Effector memory CD4-positive, alpha-beta T cell (primary cell): Measurements from ENCODE around the gene DIAPH2.

Experiments
- DNase-seq, 3 donors: peaks; one replicate each; pipeline ENCODE4 v3.0.0-alpha.2; 2020
- H3K27ac ChIP-seq: 2 replicates; pipeline ENCODE4 v1.7.0; 2013; ENCODE audit warnings: mild to moderate bottlenecking, low read length, moderate library complexity; ENCODE audit not compliant: insufficient read depth, poor library complexity, severe bottlenecking
- H3K27me3 ChIP-seq: replicated peaks from 2 replicates; pipeline ENCODE4 v1.7.0; 2013; ENCODE audit warnings: mild to moderate bottlenecking, low read length; ENCODE audit not compliant: insufficient read depth, control insufficient read depth, poor library complexity, severe bottlenecking
- H3K36me3 ChIP-seq: 2 replicates; pipeline ENCODE4 v1.7.0; 2013; ENCODE audit warnings: mild to moderate bottlenecking, low read length, moderate library complexity; ENCODE audit not compliant: control insufficient read depth, insufficient read depth
- H3K4me1 ChIP-seq: 2 replicates; pipeline ENCODE4 v1.7.0; 2013; ENCODE audit warnings: low read length, mild to moderate bottlenecking; ENCODE audit not compliant: control insufficient read depth, insufficient read depth, poor library complexity, severe bottlenecking
- H3K4me3 ChIP-seq: 2 replicates; pipeline ENCODE4 v1.7.0; 2013; ENCODE audit warnings: low read length, low read depth, mild to moderate bottlenecking; ENCODE audit not compliant: insufficient read depth, poor library complexity, severe bottlenecking
- H3K9me3 ChIP-seq: 2 replicates; pipeline ENCODE4 v1.7.0; 2013; ENCODE audit warnings: mild to moderate bottlenecking, low read length, moderate library complexity; ENCODE audit not compliant: control insufficient read depth

DIAPH2 gene

GRCh38 chrX:97159916-97160800 lies 475.5 kb downstream of the DIAPH2 start:
- H3K27ac ChIP-seq, result no peak overlapping the region
- no peaks in the 10 kb centered on the region for H3K27me3 ChIP-seq
- H3K9me3 ChIP-seq, result no peaks in the 10 kb centered on the region
- no peak for DNase-seq
- no peaks in the 10 kb centered on the region for H3K4me1 ChIP-seq
- no peak overlapping the region for H3K4me3 ChIP-seq
- no peaks in the 10 kb centered on the region for H3K36me3 ChIP-seq

GRCh38 chrX:97167333-97167732 lies 482.7 kb downstream of the DIAPH2 start:
- Histone ChIP-seq H3K27ac (no peak overlapping the region), H3K27me3 (no peaks in the 10 kb centered on the region), H3K36me3 (no peaks in the 10 kb centered on the region), H3K4me3 (no peak overlapping the region), H3K4me1 (no peaks in the 10 kb centered on the region), H3K9me3 (no peaks in the 10 kb centered on the region)
- no peak for DNase-seq

GRCh38 chrX:97168646-97169045 lies 484.0 kb downstream of the DIAPH2 start:
- no peaks in the 10 kb centered on the region for H3K36me3 ChIP-seq
- no peak for DNase-seq

GRCh38 chrX:97175147-97175546 lies 490.5 kb downstream of the DIAPH2 start:
- Histone ChIP-seq H3K4me3 (no peak overlapping the region), H3K27me3 (no peaks in the 10 kb centered on the region), H3K4me1 (no peaks in the 10 kb centered on the region), H3K9me3 (no peaks in the 10 kb centered on the region), H3K36me3 (no peaks in the 10 kb centered on the region), H3K27ac (no peak overlapping the region)
- DNase-seq, result no peak

More at GRCh38 chrX:97168646-97169045, 484.0 kb downstream of the DIAPH2 start:
- Histone ChIP-seq H3K4me1 (no peaks in the 10 kb centered on the region), H3K27ac (no peak overlapping the region), H3K4me3 (no peak overlapping the region), H3K27me3 (no peaks in the 10 kb centered on the region), H3K9me3 (no peaks in the 10 kb centered on the region)

- Histone ChIP-seq H3K9me3 (no peaks in the 10 kb centered on the region), H3K27me3 (no peaks in the 10 kb centered on the region), H3K4me1 (no peaks in the 10 kb centered on the region), H3K27ac (no peak overlapping the region), H3K36me3 (no peaks in the 10 kb centered on the region), H3K4me3 (no peak overlapping the region)
- DNase-seq, result no peak
Observed at GRCh38 chrX:97189668-97190067, 505.0 kb downstream of the DIAPH2 start.

GRCh38 chrX:97199501-97199900 lies 514.9 kb downstream of the DIAPH2 start:
- no peaks in the 10 kb centered on the region for H3K36me3 ChIP-seq
- H3K4me3 ChIP-seq, result no peak overlapping the region
- H3K27ac ChIP-seq, result no peak overlapping the region
- no peaks in the 10 kb centered on the region for H3K9me3 ChIP-seq
- no peaks in the 10 kb centered on the region for H3K4me1 ChIP-seq
- no peaks in the 10 kb centered on the region for H3K27me3 ChIP-seq
- DNase-seq, result no peak

- no peaks in the 10 kb centered on the region for H3K9me3 ChIP-seq
- no peak for DNase-seq
- no peaks in the 10 kb centered on the region for H3K4me1 ChIP-seq
- H3K36me3 ChIP-seq, result no peaks in the 10 kb centered on the region
- H3K27me3 ChIP-seq, result no peaks in the 10 kb centered on the region
- no peak overlapping the region for H3K4me3 ChIP-seq
- no peak overlapping the region for H3K27ac ChIP-seq
Observed at GRCh38 chrX:97200454-97200853, 515.8 kb downstream of the DIAPH2 start.

- Histone ChIP-seq H3K36me3 (no peaks in the 10 kb centered on the region), H3K4me1 (no peaks in the 10 kb centered on the region), H3K27ac (no peak overlapping the region), H3K9me3 (no peaks in the 10 kb centered on the region), H3K4me3 (no peak overlapping the region), H3K27me3 (no peaks in the 10 kb centered on the region)
- DNase-seq, result no peak
Observed at GRCh38 chrX:97210501-97210900, 525.9 kb downstream of the DIAPH2 start.

- DNase-seq, result no peak
- no peaks in the 10 kb centered on the region for H3K36me3 ChIP-seq
Observed at GRCh38 chrX:97211070-97211469, 526.4 kb downstream of the DIAPH2 start.

GRCh38 chrX:97215186-97215585 lies 530.5 kb downstream of the DIAPH2 start:
- Histone ChIP-seq H3K36me3 (no peaks in the 10 kb centered on the region), H3K27ac (no peak overlapping the region), H3K4me1 (no peaks in the 10 kb centered on the region), H3K4me3 (no peak overlapping the region), H3K27me3 (no peaks in the 10 kb centered on the region), H3K9me3 (no peaks in the 10 kb centered on the region)
- no peak for DNase-seq

More at GRCh38 chrX:97211070-97211469, 526.4 kb downstream of the DIAPH2 start:
- H3K4me1 ChIP-seq, result no peaks in the 10 kb centered on the region
- H3K27ac ChIP-seq, result no peak overlapping the region
- H3K4me3 ChIP-seq, result no peak overlapping the region
- no peaks in the 10 kb centered on the region for H3K9me3 ChIP-seq
- no peaks in the 10 kb centered on the region for H3K27me3 ChIP-seq
